OCI-LY7 (cell line): ENCODE results near the gene C4orf36. TPM values are rescaled to one million over a fixed set of nuclear protein-coding genes. Genes with fewer than 3 reads are reported as not detected.

Source experiments
- BruUV-seq: library from RNA; stranded (reverse); fragments of 400-500 nt; replicated peaks from 2 replicates; lab custom pipeline; 2021; lab: Mats Ljungman, UMichigan
- CTCF ChIA-PET: fragments of 300-600 bp; sonication (Branson Sonifier 250); formaldehyde crosslinking; loops from one replicate; lab custom pipeline; 2022; ENCODE audit warnings: antibody characterized with exemption; ENCODE audit not compliant: unreplicated experiment; lab: Charles Lee
- POLR2A ChIA-PET: fragments of 300-600 bp; sonication (Branson Sonifier 250); formaldehyde crosslinking; loops from one replicate; lab custom pipeline; 2022; ENCODE audit warnings: antibody characterized with exemption; lab: Charles Lee
- DNase-seq: peaks from one replicate; pipeline ENCODE4 v3.0.0-alpha.2; 2015; ENCODE audit warnings: low spot score
- H2AFZ ChIP-seq: fragments of 200-600 bp; sonication (generic), shearing (Covaris generic); 2 replicates; pipeline ENCODE4 v1.6.1; 2014; ENCODE audit warnings: mild to moderate bottlenecking, antibody characterized with exemption, low read length, moderate library complexity
- H3K27ac ChIP-seq: fragments of 200-600 bp; sonication (generic); 2 replicates; pipeline ENCODE4 v1.5.1; 2014; ENCODE audit warnings: mixed run types, low read depth, mild to moderate bottlenecking, moderate library complexity, low read length, inconsistent platforms; ENCODE audit not compliant: poor library complexity, severe bottlenecking
- H3K36me3 ChIP-seq: fragments of 200-600 bp; sonication (generic); 2 replicates; pipeline ENCODE4 v1.6.1; 2014; ENCODE audit warnings: mild to moderate bottlenecking, antibody characterized with exemption, low read length, moderate library complexity, mixed read lengths; ENCODE audit not compliant: insufficient read depth
- H3K4me1 ChIP-seq: fragments of 200-600 bp; sonication (generic); 2 replicates; pipeline ENCODE4 v1.5.1; 2014; ENCODE audit warnings: mild to moderate bottlenecking, low read length; ENCODE audit not compliant: insufficient read depth, poor library complexity, severe bottlenecking
- H3K4me2 ChIP-seq: fragments of 200-600 bp; sonication (generic); 2 replicates; pipeline ENCODE4 v1.6.1; 2014; ENCODE audit warnings: mild to moderate bottlenecking, low read length
- H3K4me3 ChIP-seq: fragments of 200-600 bp; sonication (generic); 2 replicates; pipeline ENCODE4 v1.5.1; 2014; ENCODE audit warnings: mild to moderate bottlenecking, low read depth, low read length; ENCODE audit not compliant: poor library complexity, severe bottlenecking
- H3K79me2 ChIP-seq: fragments of 200-600 bp; sonication (generic); 2 replicates; pipeline ENCODE4 v1.6.1; 2016; ENCODE audit warnings: low read depth, mild to moderate bottlenecking, low read length, moderate library complexity, mixed read lengths; ENCODE audit not compliant: insufficient read depth
- H3K9me2 ChIP-seq: fragments of 200-600 bp; sonication (generic); 2 replicates; pipeline ENCODE4 v1.6.1; 2016; ENCODE audit warnings: mild to moderate bottlenecking, low read length, mixed read lengths; ENCODE audit not compliant: insufficient read depth
- H3K9me3 ChIP-seq: fragments of 200-600 bp; sonication (generic); 2 replicates; pipeline ENCODE4 v1.6.1; 2014; ENCODE audit warnings: mild to moderate bottlenecking, mixed run types, low read length, mixed read lengths
- H4K20me1 ChIP-seq: fragments of 200-600 bp; sonication (generic); 2 replicates; pipeline ENCODE4 v1.6.1; 2014; ENCODE audit warnings: mild to moderate bottlenecking, antibody characterized with exemption, low read length, moderate library complexity, mixed read lengths; ENCODE audit not compliant: insufficient read depth
- CTCF ChIP-seq: fragments of 200-600 bp; sonication (generic); conservative IDR thresholded peaks from 2 replicates; pipeline ENCODE4 v1.5.1; 2014; ENCODE audit warnings: mild to moderate bottlenecking, antibody characterized with exemption, low read length, moderate library complexity, mixed read lengths
- EZH2phosphoT487 ChIP-seq: fragments of 200-600 bp; sonication (generic); IDR thresholded peaks from 2 replicates; pipeline ENCODE4 v1.6.1; 2018; ENCODE audit warnings: low read depth, borderline replicate concordance, mild to moderate bottlenecking, mixed run types, antibody characterized with exemption, low read length, moderate library complexity, mixed read lengths
- intact Hi-C: fragments of 100-400 bp; cut with micrococcal nuclease; formaldehyde crosslinking; loops from one replicate; pipeline ENCODE4 v1.10.0; 2022; ENCODE audit not compliant: unreplicated experiment
- total RNA-seq, 2 experiments: library from RNA; depleted of rRNA in 1 of 2; stranded (reverse); fragments of >200 nt in 1 of 2; shearing (Covaris generic) in 1 of 2; gene quantifications; 2 replicates each; pipeline ENCODE4 v1.2.3, GENCODE V29; 2014 to 2022

C4orf36 gene
- total RNA-seq, 2 experiments from 2014 or later = 1.4 TPM; not detected in 1

DNA sequence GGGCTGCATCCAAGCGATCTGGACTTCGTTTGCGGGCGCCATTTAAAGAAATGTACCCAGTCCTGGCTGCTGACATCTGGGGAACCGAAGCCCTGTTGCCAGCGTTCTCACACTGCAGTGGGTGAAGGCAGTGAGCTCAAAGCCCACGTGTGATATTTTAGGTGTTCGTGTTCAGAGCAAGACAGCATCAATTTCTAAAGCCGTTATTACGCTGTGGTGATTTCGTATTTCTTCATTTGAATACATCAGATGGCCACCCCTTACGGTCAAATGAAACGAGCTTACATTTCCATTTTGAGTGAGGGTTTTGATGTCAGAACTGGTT is 376 bp upstream of the C4orf36 start:
- H2AFZ ChIP-seq = no peak overlapping the region
- peak overlapping the region; percentile 38; the same call in 1 of the 2 replicates for H3K4me2 ChIP-seq
- H3K9me2 ChIP-seq = no peaks in the 10 kb centered on the region
- no peaks in the 10 kb centered on the region for H3K9me3 ChIP-seq
- no peaks in the 10 kb centered on the region for H3K36me3 ChIP-seq
- TF ChIP-seq CTCF (no peak), EZH2phosphoT487 (no peak)
- H3K4me1 ChIP-seq = no peaks in the 10 kb centered on the region
- no peak overlapping the region for H3K27ac ChIP-seq
- H3K79me2 ChIP-seq = no peaks in the 10 kb centered on the region
- DNase-seq = no peak
- ChIA-PET CTCF (no interaction called here), POLR2A (no interaction called here)
- intact Hi-C loops = no loop called here
- no peaks in the 10 kb centered on the region for H4K20me1 ChIP-seq
- no TSS peak for BruUV-seq
- H3K4me3 ChIP-seq = peak overlapping the region; percentile 40

- no peaks in the 10 kb centered on the region for H3K9me2 ChIP-seq
- no peaks in the 10 kb centered on the region for H3K79me2 ChIP-seq
- H3K4me2 ChIP-seq = no peak overlapping the region
- no TSS peak for BruUV-seq
- H3K9me3 ChIP-seq = no peaks in the 10 kb centered on the region
- TF ChIP-seq CTCF = no peak
- no peak for TF ChIP-seq EZH2phosphoT487
- H3K27ac ChIP-seq = no peak overlapping the region
- DNase-seq = no peak
- intact Hi-C loops = no loop called here
- no peak overlapping the region for H2AFZ ChIP-seq
- no peak overlapping the region for H3K4me3 ChIP-seq
- H4K20me1 ChIP-seq = no peaks in the 10 kb centered on the region
- H3K4me1 ChIP-seq = no peaks in the 10 kb centered on the region
- POLR2A ChIA-PET = no interaction called here
- CTCF ChIA-PET = no interaction called here
- H3K36me3 ChIP-seq = no peaks in the 10 kb centered on the region
These were observed 1.4 kb downstream of the C4orf36 start for GRCh38 chr4:86890790-86891189.

DNA sequence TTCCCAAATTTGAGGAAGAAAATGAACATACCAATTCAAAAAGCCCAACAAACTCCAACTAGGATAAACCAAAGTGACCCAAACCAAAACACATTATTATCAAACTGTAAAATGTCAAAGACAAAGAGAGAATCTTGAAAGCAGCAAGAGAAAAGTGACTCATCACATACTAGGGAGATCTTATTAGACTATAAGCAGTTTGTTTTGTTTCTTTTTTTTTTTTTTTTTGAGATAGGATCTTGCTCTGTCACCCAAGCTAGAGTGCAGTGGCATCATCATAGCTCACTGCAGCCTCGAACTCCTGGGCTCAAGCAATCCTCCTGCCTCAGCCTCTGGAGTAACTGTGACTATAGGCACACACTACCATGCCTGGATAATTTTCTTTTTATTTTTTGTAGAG is 12.6 kb downstream of the C4orf36 start:
- Histone ChIP-seq H3K79me2 (no peaks in the 10 kb centered on the region), H3K36me3 (no peaks in the 10 kb centered on the region), H3K27ac (no peak overlapping the region), H3K9me3 (no peaks in the 10 kb centered on the region), H2AFZ (no peak overlapping the region), H3K4me2 (no peak overlapping the region), H3K9me2 (no peaks in the 10 kb centered on the region), H3K4me3 (no peak overlapping the region), H3K4me1 (no peaks in the 10 kb centered on the region), H4K20me1 (no peaks in the 10 kb centered on the region)
- intact Hi-C loops = no loop called here
- POLR2A ChIA-PET = no interaction called here
- DNase-seq = no peak
- CTCF ChIA-PET = no interaction called here
- TF ChIP-seq EZH2phosphoT487 (no peak), CTCF (no peak)
- no TSS peak for BruUV-seq
